Endothelial cell (in vitro differentiated cells): ENCODE results near the gene SUGP2. TPM values are rescaled to one million over a fixed set of nuclear protein-coding genes. Genes with fewer than 3 reads are reported as not detected.
"Not testable (repeated sequence)": the region's sequence is repeated elsewhere in the genome, so short reads cannot be mapped to it uniquely, and the experiment has no call there.

Experiments used
- DNase-seq: peaks from one replicate; pipeline ENCODE4 v3.0.0; 2021; ENCODE audit warnings: low spot score
- H3K27ac Mint-ChIP-seq: one replicate; pipeline ENCODE4 v1.8.0; 2021; ENCODE audit warnings: mixed read lengths, inconsistent platforms; ENCODE audit not compliant: unreplicated experiment
- H3K27me3 Mint-ChIP-seq: one replicate; pipeline ENCODE4 v1.8.0; 2021; ENCODE audit warnings: mild to moderate bottlenecking, moderate library complexity, mixed read lengths, inconsistent platforms; ENCODE audit not compliant: unreplicated experiment
- H3K36me3 Mint-ChIP-seq: one replicate; pipeline ENCODE4 v1.8.0; 2021; ENCODE audit warnings: mild to moderate bottlenecking, low read depth, mixed read lengths, inconsistent platforms; ENCODE audit not compliant: unreplicated experiment
- H3K4me1 Mint-ChIP-seq: one replicate; pipeline ENCODE4 v1.8.0; 2021; ENCODE audit warnings: mild to moderate bottlenecking, mixed read lengths, inconsistent platforms; ENCODE audit not compliant: unreplicated experiment
- H3K4me3 Mint-ChIP-seq: one replicate; pipeline ENCODE4 v1.8.0; 2021; ENCODE audit warnings: mild to moderate bottlenecking, mixed read lengths, inconsistent platforms; ENCODE audit not compliant: unreplicated experiment
- H3K9me3 Mint-ChIP-seq: one replicate; pipeline ENCODE4 v1.8.0; 2021; ENCODE audit warnings: mixed read lengths, inconsistent platforms; ENCODE audit not compliant: unreplicated experiment
- total RNA-seq: library from RNA; stranded (reverse); fragmentation: NEBNext Ultra II Directional; extraction: Animal tissue kit (Norgen Biotek cat#: 25700); gene quantifications from one replicate; pipeline ENCODE4 v1.2.1, GENCODE V29; 2021; ENCODE audit not compliant: unreplicated experiment
- TF ChIP-seq, protein P1 (sequence below): fragments of 200-600 bp; sonication (generic); IDR thresholded peaks from one replicate; pipeline ENCODE4 v1.5.0; 2021; ENCODE audit warnings: antibody characterized with exemption; ENCODE audit not compliant: unreplicated experiment

The SUGP2 gene
- total RNA-seq, 1 donor from 2014 or later, result 109 TPM

DNA sequence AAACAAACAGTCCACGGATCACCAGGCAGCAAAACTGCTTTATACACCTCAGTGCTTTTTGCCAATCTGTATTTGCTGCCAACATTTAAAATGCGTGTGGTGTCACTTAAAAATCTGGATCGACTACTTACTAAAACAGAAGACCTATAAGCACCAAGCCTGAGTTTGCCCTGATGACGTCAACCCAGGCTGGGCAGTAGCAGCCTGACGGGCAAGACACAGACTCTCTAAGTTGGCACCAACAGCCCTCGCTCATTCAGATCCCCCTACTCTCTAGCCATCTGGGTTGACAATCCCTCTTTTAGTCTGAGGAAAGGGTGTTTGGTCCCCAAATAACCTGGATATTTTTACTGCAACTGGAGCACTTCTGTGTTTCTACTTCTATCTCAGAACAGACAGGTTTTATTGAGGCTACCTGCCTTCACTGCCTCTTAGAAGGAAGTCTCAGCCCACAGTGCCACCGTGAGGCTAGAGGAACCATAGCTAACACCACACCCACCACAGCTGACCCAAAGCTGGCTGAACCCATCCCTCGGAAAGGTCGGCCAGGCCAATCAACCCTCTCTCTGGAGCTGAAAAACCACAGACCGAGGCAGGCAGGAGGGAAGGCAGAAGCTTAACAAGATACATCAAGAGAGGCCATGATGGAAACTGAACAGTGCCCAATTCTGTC is 6.9 kb downstream of the SUGP2 start:
- Mint-ChIP-seq H3K27ac (no peak overlapping the region), H3K4me1 (peaks cover 5% of the 10 kb centered on the region), H3K36me3 (peaks cover 42% of the 10 kb centered on the region), H3K9me3 (no peaks in the 10 kb centered on the region), H3K27me3 (no peaks in the 10 kb centered on the region), H3K4me3 (no peak overlapping the region)
- DNase-seq, result no peak
- TF ChIP-seq, protein P1, sequence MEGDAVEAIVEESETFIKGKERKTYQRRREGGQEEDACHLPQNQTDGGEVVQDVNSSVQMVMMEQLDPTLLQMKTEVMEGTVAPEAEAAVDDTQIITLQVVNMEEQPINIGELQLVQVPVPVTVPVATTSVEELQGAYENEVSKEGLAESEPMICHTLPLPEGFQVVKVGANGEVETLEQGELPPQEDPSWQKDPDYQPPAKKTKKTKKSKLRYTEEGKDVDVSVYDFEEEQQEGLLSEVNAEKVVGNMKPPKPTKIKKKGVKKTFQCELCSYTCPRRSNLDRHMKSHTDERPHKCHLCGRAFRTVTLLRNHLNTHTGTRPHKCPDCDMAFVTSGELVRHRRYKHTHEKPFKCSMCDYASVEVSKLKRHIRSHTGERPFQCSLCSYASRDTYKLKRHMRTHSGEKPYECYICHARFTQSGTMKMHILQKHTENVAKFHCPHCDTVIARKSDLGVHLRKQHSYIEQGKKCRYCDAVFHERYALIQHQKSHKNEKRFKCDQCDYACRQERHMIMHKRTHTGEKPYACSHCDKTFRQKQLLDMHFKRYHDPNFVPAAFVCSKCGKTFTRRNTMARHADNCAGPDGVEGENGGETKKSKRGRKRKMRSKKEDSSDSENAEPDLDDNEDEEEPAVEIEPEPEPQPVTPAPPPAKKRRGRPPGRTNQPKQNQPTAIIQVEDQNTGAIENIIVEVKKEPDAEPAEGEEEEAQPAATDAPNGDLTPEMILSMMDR, result no peak

DNA sequence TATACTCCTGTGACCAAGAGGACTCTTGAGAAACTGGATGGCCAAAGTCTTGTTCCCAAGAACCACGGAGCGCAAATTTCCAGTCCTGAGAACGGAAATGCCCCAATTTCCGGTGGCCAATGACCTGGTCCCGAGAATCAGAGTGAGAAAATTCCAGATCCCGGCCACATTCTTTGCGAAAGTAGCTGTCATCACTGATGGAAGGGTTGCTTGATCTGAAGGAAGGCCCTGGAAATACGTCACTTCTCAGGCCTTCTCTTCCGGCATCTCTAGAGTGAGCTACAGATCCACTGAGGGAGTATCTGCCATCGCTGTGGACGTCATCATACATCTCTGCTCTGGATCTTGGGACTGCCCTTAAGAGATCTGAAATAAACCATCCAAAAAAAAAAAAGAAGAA is 7.5 kb downstream of the SUGP2 start:
- H3K4me1 Mint-ChIP-seq, result peaks cover 5% of the 10 kb centered on the region
- H3K27me3 Mint-ChIP-seq, result no peaks in the 10 kb centered on the region
- no peak overlapping the region for H3K27ac Mint-ChIP-seq
- no peaks in the 10 kb centered on the region for H3K9me3 Mint-ChIP-seq
- no peak for DNase-seq
- H3K36me3 Mint-ChIP-seq, result peaks cover 41% of the 10 kb centered on the region
- TF ChIP-seq, protein P1, result no peak
- no peak overlapping the region for H3K4me3 Mint-ChIP-seq

DNA sequence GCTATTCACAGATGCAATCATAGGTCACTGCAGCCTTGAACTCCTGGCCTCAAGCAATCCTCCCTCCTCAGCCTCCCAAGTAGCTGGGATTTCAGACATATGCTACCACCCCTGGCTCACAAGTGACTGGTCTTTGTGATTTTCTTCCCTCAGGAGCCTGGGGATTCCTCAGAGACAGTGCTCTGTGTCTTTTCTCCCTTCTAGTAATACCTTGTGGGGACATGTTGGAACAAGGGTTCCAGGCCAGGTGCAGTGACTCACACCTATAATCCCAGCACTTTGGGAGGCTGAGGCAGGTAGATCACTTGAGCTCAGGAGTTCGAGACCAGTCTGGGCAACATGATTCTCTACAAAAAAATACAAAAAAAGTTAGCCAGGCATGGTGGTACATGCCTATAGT is 9.9 kb downstream of the SUGP2 start:
- peaks cover 40% of the 10 kb centered on the region for H3K36me3 Mint-ChIP-seq
- H3K4me1 Mint-ChIP-seq, DNase-seq, H3K27ac Mint-ChIP-seq, H3K9me3 Mint-ChIP-seq, H3K27me3 Mint-ChIP-seq, H3K4me3 Mint-ChIP-seq: not testable (repeated sequence)

DNA sequence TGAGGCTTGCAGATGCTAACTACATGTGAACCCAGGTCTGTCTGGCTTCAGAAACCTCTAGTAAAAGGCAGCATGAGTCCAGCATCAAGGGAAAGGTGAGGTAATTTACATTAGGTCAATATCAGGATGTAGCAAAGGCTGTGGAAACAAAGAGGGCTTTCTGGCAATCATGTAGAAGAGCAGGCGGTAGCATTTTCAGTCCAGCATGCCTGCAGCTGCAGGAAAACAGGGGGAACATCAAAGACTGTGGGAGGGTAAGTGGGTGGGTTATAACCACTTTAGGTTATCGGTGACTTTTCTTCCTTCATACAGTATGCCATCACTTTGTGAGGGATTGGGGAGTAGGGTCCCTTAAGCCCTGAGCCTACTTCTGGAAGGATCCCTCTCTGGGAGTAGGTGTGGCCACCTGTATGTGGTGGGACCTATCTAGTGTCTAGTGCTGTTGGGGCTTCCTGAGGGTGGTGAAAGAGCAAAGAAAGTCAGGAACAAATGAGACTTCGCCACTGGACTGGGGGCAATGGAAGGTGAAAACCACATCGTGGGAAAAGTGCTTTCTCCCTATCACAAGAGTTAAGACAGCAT is 10.8 kb downstream of the SUGP2 start:
- Mint-ChIP-seq H3K36me3 (peaks cover 35% of the 10 kb centered on the region), H3K4me3 (no peak overlapping the region), H3K27me3 (no peaks in the 10 kb centered on the region), H3K9me3 (no peaks in the 10 kb centered on the region), H3K4me1 (peaks cover 5% of the 10 kb centered on the region), H3K27ac (no peak overlapping the region)
- DNase-seq, result no peak
- TF ChIP-seq, protein P1, result no peak

DNA sequence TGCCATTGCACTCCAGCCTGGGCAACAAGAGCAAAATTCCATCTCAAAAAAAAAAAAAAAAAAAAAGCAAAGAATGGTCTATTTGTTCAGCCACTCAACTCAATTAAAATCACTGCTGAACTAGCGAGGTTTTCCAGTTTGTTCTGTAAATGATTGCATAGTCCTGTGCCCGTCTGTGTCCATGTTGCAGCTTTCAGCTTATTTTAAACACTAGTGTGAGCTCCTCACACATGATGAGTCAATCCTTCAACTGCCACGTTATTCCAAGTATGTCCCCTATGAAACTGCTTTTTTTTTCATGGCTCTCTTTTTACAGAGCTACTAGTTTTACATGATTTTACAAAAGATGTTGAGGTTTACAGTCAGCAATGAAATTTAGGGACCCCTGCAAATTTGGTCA is 12.2 kb downstream of the SUGP2 start:
- peak overlapping the region; percentile 47 for H3K4me3 Mint-ChIP-seq
- H3K4me1 Mint-ChIP-seq, result peaks cover 5% of the 10 kb centered on the region
- peak overlapping the region; percentile 52 for H3K27ac Mint-ChIP-seq
- TF ChIP-seq, protein P1, result no peak
- no peak for DNase-seq
- no peaks in the 10 kb centered on the region for H3K27me3 Mint-ChIP-seq
- H3K9me3 Mint-ChIP-seq, result no peaks in the 10 kb centered on the region
- peaks cover 30% of the 10 kb centered on the region for H3K36me3 Mint-ChIP-seq
